GM21529 (cell line): ENCODE results near the gene ATP6V0E1.
"Not testable (repeated sequence)": the region's sequence is repeated elsewhere in the genome, so short reads cannot be mapped to it uniquely, and the experiment has no call there.

Experiments
- ATAC-seq: cut with Tn5 transposase; IDR thresholded peaks from one replicate; pipeline ENCODE4 v1.9.1; 2021; ENCODE audit not compliant: unreplicated experiment

The ATP6V0E1 gene

GRCh38 chr5:173069671-173070070 is 86.1 kb downstream of the ATP6V0E1 start:
- no peak for ATAC-seq

GRCh38 chr5:173075137-173075843 is 91.7 kb downstream of the ATP6V0E1 start:
- no peak for ATAC-seq

DNA sequence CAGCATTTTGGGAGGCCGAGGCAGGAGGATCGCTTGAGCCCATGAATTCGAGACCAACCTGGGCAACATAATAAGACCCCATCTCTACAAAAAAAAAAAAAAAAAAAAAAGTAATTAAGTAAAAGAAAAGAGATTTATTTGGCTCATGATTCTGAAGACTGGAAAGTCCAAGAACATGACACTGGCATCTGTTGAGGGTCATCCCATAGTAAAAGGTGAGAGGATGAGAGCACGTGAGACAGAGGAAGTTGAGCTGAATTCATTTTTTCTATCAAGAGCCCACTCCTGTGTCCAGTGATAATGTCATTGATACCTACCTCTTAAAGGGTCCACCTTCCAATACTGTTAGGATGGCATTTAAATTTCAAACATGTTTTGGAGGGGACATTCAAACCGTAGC is 92.4 kb downstream of the ATP6V0E1 start:
- ATAC-seq, result no peak

DNA sequence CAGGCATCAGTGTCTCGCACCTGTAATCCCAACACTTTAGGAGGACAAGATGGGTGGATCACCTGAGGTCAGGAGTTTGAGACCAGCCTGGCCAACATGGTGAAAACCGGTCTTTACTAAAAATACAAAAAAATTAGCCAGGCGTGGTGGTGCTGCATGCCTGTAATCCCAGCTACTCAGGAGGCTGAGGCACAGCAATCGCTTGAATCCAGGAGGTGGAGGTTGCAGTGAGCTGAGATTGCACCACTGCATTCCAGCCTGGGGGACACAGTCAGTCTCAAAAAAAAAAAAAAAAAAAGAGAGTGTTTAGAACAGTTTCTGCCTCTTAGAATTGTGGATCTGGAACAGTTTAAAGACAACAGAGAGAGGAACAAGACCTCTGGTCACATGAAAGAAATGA is 92.9 kb downstream of the ATP6V0E1 start:
- not testable (repeated sequence) for ATAC-seq

DNA sequence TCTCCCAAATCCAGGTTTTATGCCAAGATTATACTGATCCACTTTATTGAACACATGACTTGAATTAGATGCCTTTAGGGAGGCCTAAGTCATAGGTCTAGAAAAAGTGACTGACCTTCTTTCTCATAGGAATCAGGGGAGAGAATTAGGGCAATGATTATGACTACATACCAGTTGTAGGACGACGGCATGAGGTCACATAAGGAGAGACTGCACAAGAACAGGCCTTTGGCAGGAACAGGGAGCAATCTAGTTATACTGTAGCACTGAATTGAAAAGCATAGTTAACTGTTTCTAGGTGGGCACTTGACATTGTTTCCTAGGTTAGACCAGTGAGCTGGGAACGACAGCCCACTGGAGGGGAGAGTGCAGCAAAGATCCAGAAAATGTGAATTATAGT is 95.3 kb downstream of the ATP6V0E1 start:
- no peak for ATAC-seq
